WTC11 (cell line): ENCODE measurements around the gene PMEPA1.

Source experiments
- MAX ChIP-seq: sonication (generic); formaldehyde crosslinking; IDR thresholded peaks from 2 replicates; pipeline ENCODE4 v1.8.0; 2022; ENCODE audit warnings: mild to moderate bottlenecking, missing genetic modification reagents
- ZBTB43 ChIP-seq: sonication (generic); formaldehyde crosslinking; IDR thresholded peaks from 2 replicates; pipeline ENCODE4 v1.8.1; 2023; ENCODE audit warnings: mild to moderate bottlenecking, missing genetic modification reagents
- TF ChIP-seq, protein P1 (sequence below): sonication (generic); formaldehyde crosslinking; IDR thresholded peaks from 2 replicates; pipeline ENCODE4 v1.8.1; 2023; ENCODE audit warnings: mild to moderate bottlenecking, missing genetic modification reagents, moderate library complexity
- TF ChIP-seq, protein P2 (sequence below): sonication (generic); formaldehyde crosslinking; IDR thresholded peaks from 2 replicates; pipeline ENCODE4 v1.8.1; 2022; ENCODE audit warnings: missing genetic modification reagents, borderline replicate concordance
- TF ChIP-seq, protein P3 (sequence below): fragments of 200-600 bp; IDR thresholded peaks from 2 replicates; pipeline ENCODE4 v1.8.0; 2022; ENCODE audit warnings: antibody characterized with exemption

DNA sequence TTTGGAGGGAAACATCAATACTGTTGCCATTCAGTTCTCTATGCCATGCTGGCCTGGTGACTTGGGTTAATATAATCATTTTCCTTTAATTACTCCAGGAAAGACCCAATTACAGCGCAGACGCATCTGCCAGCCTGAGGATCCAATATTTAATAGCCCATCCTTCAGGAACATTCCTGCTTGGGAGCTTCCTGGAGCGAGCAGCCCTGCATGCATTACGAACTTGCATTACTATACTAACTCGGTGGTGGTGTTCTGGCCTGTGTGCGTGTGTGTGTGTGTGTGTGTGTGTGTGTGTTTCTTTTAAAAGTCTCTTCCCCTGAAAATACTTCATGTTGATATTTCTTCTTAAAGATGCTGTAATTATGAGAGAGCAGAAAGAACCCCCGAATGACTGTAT lies 26.5 kb downstream of the PMEPA1 start:
- TF ChIP-seq MAX (CRISPR knock-in tag): no peak
- TF ChIP-seq, protein P1, sequence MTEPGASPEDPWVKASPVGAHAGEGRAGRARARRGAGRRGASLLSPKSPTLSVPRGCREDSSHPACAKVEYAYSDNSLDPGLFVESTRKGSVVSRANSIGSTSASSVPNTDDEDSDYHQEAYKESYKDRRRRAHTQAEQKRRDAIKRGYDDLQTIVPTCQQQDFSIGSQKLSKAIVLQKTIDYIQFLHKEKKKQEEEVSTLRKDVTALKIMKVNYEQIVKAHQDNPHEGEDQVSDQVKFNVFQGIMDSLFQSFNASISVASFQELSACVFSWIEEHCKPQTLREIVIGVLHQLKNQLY: no peak
- TF ChIP-seq, protein P2, sequence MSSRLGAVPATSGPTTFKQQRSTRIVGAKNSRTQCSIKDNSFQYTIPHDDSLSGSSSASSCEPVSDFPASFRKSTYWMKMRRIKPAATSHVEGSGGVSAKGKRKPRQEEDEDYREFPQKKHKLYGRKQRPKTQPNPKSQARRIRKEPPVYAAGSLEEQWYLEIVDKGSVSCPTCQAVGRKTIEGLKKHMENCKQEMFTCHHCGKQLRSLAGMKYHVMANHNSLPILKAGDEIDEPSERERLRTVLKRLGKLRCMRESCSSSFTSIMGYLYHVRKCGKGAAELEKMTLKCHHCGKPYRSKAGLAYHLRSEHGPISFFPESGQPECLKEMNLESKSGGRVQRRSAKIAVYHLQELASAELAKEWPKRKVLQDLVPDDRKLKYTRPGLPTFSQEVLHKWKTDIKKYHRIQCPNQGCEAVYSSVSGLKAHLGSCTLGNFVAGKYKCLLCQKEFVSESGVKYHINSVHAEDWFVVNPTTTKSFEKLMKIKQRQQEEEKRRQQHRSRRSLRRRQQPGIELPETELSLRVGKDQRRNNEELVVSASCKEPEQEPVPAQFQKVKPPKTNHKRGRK (CRISPR knock-in tag): no peak
- TF ChIP-seq ZBTB43 (CRISPR knock-in tag): no peak
- TF ChIP-seq, protein P3, sequence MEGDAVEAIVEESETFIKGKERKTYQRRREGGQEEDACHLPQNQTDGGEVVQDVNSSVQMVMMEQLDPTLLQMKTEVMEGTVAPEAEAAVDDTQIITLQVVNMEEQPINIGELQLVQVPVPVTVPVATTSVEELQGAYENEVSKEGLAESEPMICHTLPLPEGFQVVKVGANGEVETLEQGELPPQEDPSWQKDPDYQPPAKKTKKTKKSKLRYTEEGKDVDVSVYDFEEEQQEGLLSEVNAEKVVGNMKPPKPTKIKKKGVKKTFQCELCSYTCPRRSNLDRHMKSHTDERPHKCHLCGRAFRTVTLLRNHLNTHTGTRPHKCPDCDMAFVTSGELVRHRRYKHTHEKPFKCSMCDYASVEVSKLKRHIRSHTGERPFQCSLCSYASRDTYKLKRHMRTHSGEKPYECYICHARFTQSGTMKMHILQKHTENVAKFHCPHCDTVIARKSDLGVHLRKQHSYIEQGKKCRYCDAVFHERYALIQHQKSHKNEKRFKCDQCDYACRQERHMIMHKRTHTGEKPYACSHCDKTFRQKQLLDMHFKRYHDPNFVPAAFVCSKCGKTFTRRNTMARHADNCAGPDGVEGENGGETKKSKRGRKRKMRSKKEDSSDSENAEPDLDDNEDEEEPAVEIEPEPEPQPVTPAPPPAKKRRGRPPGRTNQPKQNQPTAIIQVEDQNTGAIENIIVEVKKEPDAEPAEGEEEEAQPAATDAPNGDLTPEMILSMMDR: no peak
